Left ventricle myocardium inferior (tissue), 1 donor: ENCODE results near the gene PEX14. TPM values are rescaled to one million over a fixed set of nuclear protein-coding genes. Genes with fewer than 3 reads are reported as not detected.

ENCODE experiments used
- DNase-seq: peaks from one replicate; pipeline ENCODE4 v3.0.0-alpha.2; 2020
- H3K27ac ChIP-seq: fragments of 200-600 bp; replicated peaks from 2 replicates; pipeline ENCODE4 v1.8.0; 2021
- H3K27me3 ChIP-seq: fragments of 200-600 bp; 2 replicates; pipeline ENCODE4 v1.8.0; 2021; ENCODE audit warnings: low read depth
- H3K36me3 ChIP-seq: fragments of 200-600 bp; 2 replicates; pipeline ENCODE4 v1.8.0; 2021
- H3K4me1 ChIP-seq: fragments of 200-600 bp; 2 replicates; pipeline ENCODE4 v1.8.0; 2021
- H3K4me3 ChIP-seq: fragments of 200-600 bp; 2 replicates; pipeline ENCODE4 v1.8.0; 2021; ENCODE audit warnings: mild to moderate bottlenecking, moderate library complexity
- H3K9me3 ChIP-seq: fragments of 200-600 bp; replicated peaks from 2 replicates; pipeline ENCODE4 v1.8.0; 2021
- intact Hi-C: fragments of 100-400 bp; cut with micrococcal nuclease; formaldehyde crosslinking; loops from one replicate; pipeline ENCODE4 v1.11.0; 2022
- total RNA-seq: library from RNA; stranded (reverse); fragmentation: NEBNext Ultra II Directional; extraction: Animal tissue kit (Norgen Biotek cat#: 25700); gene quantifications from one replicate; pipeline ENCODE4 v1.2.1, GENCODE V29; 2021
- TF ChIP-seq, protein P1 (sequence below): fragments of 200-600 bp; IDR thresholded peaks from 2 replicates; pipeline ENCODE4 v1.8.0; 2021; ENCODE audit warnings: antibody characterized with exemption, mild to moderate bottlenecking, borderline replicate concordance
- donor health status: DM: no; HTN: yes; CAD: no; lungs with severe emphysema.

PEX14 gene
- total RNA-seq, 1 donor from 2014 or later = 20.8 TPM

DNA sequence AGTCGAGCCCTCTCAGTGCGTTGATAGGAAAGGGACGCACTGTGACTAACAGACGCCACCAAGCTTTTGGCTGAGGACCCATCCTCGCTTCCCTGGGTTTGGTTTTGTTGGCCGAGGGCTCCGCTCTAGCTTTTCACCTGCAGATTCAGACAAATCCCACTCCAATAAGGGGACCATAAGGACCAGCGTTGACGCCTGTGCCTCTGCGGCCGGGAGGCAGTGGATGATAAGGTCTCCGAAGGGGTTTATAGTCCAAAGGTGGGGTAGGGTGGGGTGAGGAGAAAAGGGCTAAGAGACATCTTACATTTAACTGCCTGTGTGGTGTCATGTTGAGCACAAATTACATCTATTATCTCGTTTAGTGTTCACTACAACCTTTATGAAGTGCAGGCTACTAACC lies 760 bp downstream of the PEX14 start:
- Histone ChIP-seq H3K4me3 (peak overlapping the region; percentile 91), H3K27me3 (no peaks in the 10 kb centered on the region), H3K4me1 (peaks cover 42% of the 10 kb centered on the region), H3K27ac (peak overlapping the region; percentile 92), H3K36me3 (no peaks in the 10 kb centered on the region), H3K9me3 (no peaks in the 10 kb centered on the region)
- DNase-seq = no peak
- TF ChIP-seq, protein P1, sequence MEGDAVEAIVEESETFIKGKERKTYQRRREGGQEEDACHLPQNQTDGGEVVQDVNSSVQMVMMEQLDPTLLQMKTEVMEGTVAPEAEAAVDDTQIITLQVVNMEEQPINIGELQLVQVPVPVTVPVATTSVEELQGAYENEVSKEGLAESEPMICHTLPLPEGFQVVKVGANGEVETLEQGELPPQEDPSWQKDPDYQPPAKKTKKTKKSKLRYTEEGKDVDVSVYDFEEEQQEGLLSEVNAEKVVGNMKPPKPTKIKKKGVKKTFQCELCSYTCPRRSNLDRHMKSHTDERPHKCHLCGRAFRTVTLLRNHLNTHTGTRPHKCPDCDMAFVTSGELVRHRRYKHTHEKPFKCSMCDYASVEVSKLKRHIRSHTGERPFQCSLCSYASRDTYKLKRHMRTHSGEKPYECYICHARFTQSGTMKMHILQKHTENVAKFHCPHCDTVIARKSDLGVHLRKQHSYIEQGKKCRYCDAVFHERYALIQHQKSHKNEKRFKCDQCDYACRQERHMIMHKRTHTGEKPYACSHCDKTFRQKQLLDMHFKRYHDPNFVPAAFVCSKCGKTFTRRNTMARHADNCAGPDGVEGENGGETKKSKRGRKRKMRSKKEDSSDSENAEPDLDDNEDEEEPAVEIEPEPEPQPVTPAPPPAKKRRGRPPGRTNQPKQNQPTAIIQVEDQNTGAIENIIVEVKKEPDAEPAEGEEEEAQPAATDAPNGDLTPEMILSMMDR = no peak
- intact Hi-C loops = no loop called here

DNA sequence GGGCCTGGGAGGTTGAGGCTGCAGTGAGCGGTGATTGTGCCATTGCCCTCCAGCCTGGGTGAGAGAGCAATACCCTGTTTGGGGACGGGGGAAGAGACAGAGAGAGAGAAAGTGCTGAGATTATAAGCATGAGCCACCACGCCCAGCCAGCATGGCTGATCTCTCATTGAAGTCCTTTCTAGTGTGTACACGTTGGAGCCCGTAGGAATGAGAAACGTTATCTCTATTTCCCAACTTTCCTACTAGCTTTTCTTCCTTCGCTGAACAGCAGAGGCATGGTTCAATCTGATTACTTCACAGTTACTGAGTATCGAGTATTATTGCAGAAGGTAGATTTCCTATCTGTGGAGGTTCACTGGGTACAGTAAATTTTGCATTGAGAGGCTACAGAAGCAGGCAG lies 4.5 kb downstream of the PEX14 start:
- Histone ChIP-seq H3K27me3 (no peaks in the 10 kb centered on the region), H3K4me1 (peaks cover 28% of the 10 kb centered on the region), H3K4me3 (no peak overlapping the region), H3K36me3 (no peaks in the 10 kb centered on the region), H3K27ac (no peak overlapping the region), H3K9me3 (no peaks in the 10 kb centered on the region)
- TF ChIP-seq, protein P1 = no peak
- DNase-seq = no peak
- intact Hi-C loops = no loop called here

DNA sequence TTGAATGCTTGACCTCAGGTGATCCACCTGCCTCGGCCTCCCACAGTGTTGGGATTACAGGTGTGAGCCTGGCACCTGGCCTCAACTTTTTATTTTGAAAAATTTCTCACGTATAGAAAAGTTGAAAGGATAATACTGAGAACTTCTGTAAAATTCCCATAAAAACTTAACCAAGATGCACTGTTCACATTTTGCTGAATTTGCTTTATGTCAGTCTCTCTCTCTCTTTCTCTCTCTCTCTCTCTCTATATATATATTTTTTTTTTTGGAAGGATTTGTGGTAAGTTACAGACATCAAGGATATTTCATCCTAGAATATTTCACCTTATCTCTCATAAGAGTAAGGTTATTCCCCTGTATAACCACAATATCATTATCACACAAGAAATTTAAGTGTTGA lies 5.9 kb downstream of the PEX14 start:
- Histone ChIP-seq H3K4me1 (peaks cover 19% of the 10 kb centered on the region), H3K9me3 (no peaks in the 10 kb centered on the region), H3K36me3 (no peaks in the 10 kb centered on the region), H3K27ac (no peak overlapping the region), H3K4me3 (no peak overlapping the region), H3K27me3 (no peaks in the 10 kb centered on the region)
- TF ChIP-seq, protein P1 = no peak
- intact Hi-C loops = no loop called here
- no peak for DNase-seq

DNA sequence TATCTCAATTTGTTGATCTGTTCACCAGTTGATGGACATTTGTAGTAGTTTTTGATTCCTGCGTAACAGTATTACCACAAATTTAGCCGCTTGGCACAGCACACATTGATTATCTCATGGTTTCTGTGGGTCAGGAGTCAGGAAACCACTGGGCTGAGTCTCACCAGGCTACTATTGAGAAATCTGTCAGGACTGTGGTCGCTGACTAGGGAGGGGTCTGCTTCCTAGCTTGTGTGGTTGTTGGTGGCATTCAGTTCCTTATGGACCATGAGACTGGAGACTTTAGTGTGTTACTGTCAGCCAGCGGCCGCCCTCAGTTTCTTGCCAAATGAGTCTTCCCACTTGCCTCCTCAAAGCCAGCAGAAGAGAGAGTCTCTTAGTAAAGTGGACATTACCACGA lies 9.8 kb downstream of the PEX14 start:
- H3K36me3 ChIP-seq = no peaks in the 10 kb centered on the region
- peaks cover under 1% of the 10 kb centered on the region for H3K4me1 ChIP-seq
- DNase-seq = no peak
- TF ChIP-seq, protein P1 = no peak
- H3K27me3 ChIP-seq = no peaks in the 10 kb centered on the region
- no peaks in the 10 kb centered on the region for H3K9me3 ChIP-seq
- intact Hi-C loops = no loop called here
- no peak overlapping the region for H3K27ac ChIP-seq
- H3K4me3 ChIP-seq = no peak overlapping the region

DNA sequence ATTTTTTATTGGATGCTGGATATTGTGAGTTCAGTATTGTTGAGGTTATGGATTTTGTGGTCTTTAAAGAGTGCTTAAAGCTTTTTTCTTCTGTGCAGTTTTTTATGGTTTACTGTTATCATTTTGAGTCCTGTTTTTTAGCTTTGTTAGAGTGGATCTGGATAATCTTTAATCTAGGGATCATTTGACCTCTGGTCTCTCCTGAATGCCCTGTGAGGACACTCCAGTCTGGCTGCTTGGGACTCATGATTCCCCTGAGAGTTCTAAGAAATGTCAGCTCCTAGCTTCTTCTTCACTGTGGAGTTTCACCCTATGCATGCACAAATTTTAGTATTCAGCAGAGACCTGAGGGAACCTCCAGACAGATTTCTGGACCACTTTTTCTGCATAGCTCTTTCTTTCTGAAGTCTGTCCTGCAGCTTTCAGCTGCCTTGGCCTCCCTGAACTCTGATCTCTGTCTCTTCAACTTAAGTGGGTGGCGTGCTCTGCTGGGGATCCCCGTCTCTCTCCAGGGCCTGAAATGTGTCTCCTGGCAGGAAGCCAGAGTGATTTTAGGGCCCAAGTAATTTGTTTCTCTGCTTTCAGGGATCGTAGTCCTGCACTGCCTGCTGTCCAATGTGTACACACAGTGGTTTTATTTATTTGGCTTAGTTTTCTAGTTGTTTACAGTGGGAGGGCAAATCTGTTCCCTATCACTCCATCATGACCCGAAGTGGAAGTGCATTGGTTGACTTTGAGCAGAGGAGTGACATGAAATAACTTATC lies 14.7 kb downstream of the PEX14 start:
- intact Hi-C loops = no loop called here

More for the DNA sequence above, 14.7 kb downstream of the PEX14 start:
- H3K4me1 ChIP-seq = peaks cover 19% of the 10 kb centered on the region
- DNase-seq = no peak
- H3K9me3 ChIP-seq = no peaks in the 10 kb centered on the region
- H3K27ac ChIP-seq = no peak overlapping the region
- H3K4me3 ChIP-seq = no peak overlapping the region
- TF ChIP-seq, protein P1 = no peak
- no peaks in the 10 kb centered on the region for H3K27me3 ChIP-seq
- no peaks in the 10 kb centered on the region for H3K36me3 ChIP-seq
